NCI-H69 (cell line): Measurements from ENCODE around the gene RFTN1.
A peak's percentile ranks its signal among the peaks of the same experiment; 100 is the strongest.
"Not testable (repeated sequence)": the region's sequence is repeated elsewhere in the genome, so short reads cannot be mapped to it uniquely, and the experiment has no call there.

Source experiments
- DNase-seq: peaks from one replicate; lab custom pipeline; 2025; lab: John Stamatoyannopoulos, UW

The RFTN1 gene

GRCh38 chr3:16506884-16507577 lies 6.5 kb downstream of the RFTN1 start:
- no peak for DNase-seq

DNA sequence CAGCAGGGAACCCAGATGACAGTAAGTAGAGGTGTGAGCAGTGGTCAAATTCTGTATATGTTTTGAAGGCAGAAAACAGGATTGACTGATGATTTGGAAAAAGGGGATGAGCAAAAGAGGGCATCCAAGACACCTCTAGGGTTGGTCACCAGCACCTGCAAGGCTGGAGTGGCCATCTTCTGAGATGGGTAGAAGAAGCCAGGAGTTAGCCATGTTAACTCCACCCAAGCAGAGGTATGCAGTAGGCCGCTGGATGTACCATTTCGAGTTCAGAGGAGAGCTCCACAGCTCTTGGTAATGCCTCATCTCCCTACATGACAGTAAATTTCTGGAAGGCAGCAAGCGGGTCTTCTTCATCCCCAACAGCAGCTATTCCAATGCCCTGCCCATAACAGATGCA lies 7.0 kb downstream of the RFTN1 start:
- DNase-seq = no peak

DNA sequence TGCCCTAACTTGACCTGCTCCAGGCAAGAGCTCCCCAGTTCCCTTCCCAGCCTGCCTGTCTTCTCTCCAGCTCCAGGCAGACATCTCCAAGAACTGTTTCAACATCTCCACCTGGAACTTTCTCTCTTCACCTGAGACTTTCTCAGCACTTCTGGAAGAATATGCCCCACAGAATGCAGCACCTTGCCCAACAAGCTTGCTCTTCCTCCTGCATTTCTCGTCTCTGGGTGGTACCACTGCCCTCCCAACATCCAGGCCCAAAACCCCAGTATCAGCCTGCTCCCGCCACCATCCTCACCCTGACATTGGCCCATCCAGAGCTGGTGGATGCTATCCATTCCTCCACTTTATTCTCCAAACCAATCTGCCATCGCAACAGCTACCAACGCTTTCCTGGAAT lies 8.8 kb downstream of the RFTN1 start:
- DNase-seq = no peak

DNA sequence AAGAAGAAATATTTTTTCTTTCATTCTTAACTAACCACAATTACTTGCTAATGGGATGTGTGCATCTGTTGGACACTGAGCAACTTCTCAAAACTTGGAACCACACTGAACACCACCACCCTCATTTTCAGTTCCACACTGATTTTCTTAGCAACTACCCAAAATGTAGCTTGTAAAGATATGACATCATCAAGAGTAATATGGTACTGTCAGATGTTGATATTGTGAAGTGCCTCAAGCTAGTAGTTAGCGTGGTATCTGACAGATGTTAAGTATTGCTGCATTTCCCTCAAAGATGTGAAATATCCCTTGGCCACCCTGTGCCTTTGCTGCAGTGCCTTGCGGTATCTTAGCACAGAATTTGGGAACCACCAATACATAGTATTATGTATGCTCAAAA lies 9.3 kb downstream of the RFTN1 start:
- DNase-seq = no peak

DNA sequence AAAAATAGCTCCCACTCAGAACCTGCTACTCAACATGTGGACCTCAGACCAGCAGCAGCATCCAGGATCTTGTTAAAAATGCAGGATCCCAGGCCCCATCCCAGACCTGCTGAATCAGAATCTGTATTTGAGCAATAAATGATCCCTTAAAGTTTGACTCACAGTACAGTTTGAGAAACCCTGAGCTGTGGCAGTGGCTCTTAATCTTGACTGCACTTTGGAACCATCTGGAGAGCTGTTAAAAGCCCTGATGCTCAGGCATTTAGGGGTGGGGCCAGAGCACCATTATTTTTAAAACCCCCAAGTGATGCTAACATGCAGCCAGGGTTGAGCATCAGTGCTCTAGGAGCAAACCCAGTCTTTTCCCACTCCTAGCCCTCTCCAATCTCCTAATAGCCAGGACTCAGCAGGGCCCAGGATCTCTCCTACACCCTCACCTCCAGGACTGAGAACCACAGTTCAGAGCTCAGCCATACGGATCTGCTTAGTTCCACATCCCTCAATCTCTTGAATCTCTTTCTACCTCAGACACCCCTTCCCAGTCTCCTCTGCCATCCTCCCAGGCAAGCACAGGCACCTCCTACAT lies 10.2 kb downstream of the RFTN1 start:
- DNase-seq = no peak

DNA sequence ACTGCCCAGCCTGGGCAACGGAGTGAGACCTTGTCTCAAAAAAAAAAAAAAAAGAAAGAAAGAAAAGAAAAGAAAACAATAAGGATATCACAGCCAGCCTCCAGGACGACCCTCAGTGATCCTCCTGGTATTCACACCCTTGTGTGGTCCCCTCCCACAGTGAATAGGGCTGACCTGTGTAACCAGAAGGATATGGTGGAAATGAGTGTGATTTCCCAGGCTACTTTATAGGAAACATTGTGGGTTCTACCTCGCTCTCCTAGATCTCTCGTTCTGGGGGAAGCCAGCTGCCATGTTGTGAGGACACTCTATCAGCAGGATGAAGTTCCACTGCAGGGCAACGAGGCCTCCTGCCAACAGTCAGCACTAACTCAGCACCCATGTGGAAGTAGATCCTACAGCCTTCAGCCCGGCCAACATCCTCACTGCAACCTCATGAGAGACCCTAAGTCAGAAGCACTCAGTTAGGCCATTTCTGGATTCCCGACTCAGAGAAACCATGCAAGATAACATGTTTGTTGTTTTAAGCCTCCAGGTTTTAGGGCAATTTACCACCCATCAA lies 11.1 kb downstream of the RFTN1 start:
- no peak for DNase-seq

GRCh38 chr3:16501376-16501775 lies 12.1 kb downstream of the RFTN1 start:
- DNase-seq = no peak

DNA sequence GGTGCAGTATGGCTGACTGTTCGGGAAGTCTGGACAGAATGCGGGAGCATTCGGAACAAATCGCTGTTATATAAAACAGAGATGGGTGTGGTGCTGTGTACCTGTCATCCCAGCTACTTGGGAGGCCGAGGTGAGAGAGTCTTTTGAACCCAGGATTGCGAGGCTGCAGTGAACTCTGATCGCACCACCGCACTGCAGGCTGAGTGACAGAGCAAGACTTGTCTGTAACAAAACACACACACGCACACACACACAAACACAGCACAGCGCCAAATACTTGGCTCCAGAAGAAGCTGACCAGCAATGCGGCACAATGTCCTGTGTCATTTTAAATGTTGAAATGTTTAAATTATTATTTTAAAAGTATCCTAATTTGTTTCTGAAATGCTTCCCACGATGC lies 12.6 kb downstream of the RFTN1 start:
- no peak for DNase-seq

DNA sequence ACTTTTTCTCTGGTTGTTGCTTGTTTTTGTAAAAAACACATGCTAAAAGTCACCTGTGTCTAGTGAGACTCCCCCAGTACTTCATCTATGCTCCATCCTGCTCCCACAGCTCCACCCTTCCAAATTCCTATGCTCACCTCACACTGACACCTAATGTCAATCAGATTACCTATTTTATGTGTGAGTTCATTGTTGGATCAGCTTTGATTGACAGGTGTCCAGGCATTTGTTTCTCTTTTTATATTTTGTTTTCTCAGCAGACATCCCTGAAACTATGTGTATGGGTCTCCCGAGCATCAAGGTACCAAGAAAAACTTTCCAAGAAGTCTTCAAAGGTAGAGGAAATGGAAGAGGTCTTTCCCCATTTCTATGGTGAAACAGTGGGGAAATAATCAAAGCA lies 13.4 kb downstream of the RFTN1 start:
- DNase-seq = no peak

GRCh38 chr3:16499351-16499750 lies 14.1 kb downstream of the RFTN1 start:
- no peak for DNase-seq

DNA sequence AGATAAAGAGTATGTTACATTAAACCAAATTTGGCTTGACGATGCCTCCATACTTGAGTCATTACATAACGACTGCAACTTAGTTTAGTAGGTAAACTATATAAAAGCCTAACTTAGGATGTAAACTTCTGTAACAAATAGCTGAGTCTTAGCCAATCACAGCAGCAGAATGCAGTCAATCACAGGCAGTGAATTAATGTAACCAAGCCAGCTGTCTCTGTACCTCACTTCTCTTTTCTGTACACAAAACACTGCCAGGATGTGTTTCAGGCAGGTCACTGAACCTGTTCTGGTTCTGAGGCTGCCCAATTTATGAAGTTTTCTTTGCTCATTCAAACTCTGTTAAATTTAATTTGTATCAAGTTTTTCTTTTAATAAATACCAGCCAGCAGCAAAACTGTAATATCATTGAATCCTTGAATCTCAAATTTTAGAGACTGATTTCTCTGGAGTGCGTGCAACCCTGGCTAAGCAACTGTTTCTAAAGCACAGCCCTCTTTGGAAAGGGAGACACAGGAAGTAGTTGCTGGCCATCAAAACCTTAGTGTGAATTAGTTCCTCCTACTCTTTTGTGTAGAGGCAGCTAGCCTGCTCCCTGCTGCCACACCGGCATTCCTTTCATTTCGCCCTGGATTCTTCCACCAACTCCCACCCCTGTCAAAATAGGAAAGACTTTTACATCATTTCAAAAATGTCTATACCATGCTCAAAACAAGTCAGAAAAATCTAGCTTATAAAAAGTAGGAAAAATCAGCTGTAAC lies 15.2 kb downstream of the RFTN1 start:
- DNase-seq = no peak

GRCh38 chr3:16496408-16497222 lies 16.9 kb downstream of the RFTN1 start:
- DNase-seq = no peak

- no peak for DNase-seq
Observed at GRCh38 chr3:16496008-16496407, 17.5 kb downstream of the RFTN1 start.

- DNase-seq = no peak
Observed at GRCh38 chr3:16494814-16495431, 18.6 kb downstream of the RFTN1 start.

GRCh38 chr3:16494094-16494493 lies 19.4 kb downstream of the RFTN1 start:
- DNase-seq = no peak

DNA sequence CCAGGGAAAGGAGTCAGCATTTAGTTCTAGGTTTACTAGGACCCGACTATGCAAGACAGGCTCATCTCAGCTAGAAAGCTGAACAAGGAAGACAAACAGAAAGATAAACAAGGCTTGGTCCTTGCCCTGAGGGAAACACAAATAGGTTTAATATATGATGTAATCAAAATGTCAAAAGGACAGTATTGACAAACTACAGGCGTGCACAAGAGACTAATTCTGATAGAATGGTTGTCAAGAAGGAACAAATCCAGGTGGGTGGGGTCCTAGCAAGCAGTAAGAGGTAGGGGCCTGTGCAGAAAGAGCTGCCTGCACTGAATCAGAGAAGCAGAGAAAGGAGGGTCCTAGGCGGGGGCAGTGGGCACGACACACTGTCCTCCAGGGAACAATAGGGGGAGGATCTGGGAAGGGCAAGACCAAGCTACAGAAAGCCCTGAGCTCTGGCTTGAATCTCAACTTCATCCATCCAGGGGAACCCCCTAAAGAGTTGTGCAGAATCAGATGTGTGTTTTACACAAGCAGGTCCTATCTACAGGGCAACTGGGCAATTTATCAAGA lies 23.4 kb downstream of the RFTN1 start:
- peak; percentile 55 for DNase-seq

- not testable (repeated sequence) for DNase-seq
Observed at GRCh38 chr3:16489326-16490061, 24.0 kb downstream of the RFTN1 start.

- DNase-seq = no peak
Observed at GRCh38 chr3:16488637-16489036, 24.9 kb downstream of the RFTN1 start.

- no peak for DNase-seq
Observed at GRCh38 chr3:16487511-16488175, 25.9 kb downstream of the RFTN1 start.

DNA sequence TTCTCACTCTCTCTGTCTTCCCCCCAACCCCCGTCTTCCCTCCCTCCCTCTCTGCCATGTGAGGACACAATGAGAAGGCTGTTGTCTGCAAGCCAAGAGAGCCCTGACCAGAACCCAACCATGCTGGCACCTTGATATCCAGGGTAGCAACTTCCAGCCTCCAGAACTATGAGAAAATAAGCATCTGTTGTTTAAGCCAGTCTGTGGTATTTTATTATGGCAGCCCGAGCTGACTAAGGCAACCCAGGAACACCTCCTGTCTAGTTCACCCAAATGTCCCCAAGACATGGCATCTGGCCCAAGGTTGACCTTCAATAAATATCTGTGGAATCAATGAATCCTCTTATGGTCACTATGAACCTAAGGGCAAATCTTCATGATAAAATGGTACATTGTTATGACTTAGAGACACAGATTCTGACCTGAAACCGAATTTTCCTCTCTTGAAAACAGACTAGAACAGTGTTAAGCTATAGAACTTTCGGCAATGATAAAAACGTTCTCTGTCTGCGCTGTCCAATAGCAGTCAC lies 26.5 kb downstream of the RFTN1 start:
- DNase-seq = no peak
